Liver (tissue), 9 donors: Measurements from ENCODE around the gene RBM38. TPM values are rescaled to one million over a fixed set of nuclear protein-coding genes. Genes with fewer than 3 reads are reported as not detected.
A peak's percentile ranks its signal among the peaks of the same experiment; 100 is the strongest.

Source experiments
- DNase-seq: peaks from one replicate; pipeline ENCODE4 v3.0.0-alpha.2; 2017; ENCODE audit warnings: low spot score
- H3K27ac ChIP-seq, 2 donors: one replicate each; pipeline ENCODE4 v1.7.0; 2013; ENCODE audit warnings: inconsistent platforms in 2 of 2, low read length in 2 of 2, control low read depth in 1 of 2, low read depth in 1 of 2, mild to moderate bottlenecking in 1 of 2
- H3K27me3 ChIP-seq, 4 donors: one replicate each; pipeline versions ENCODE4 v1.6.1 to v1.7.0; 2013; ENCODE audit warnings: low read length in 3 of 4, inconsistent platforms in 1 of 4, mild to moderate bottlenecking in 1 of 4, moderate library complexity in 1 of 4; ENCODE audit not compliant: control insufficient read depth in 4 of 4, insufficient read depth in 4 of 4
- H3K36me3 ChIP-seq, 4 donors: one replicate each; pipeline versions ENCODE4 v1.6.1 to v1.7.0; 2013; ENCODE audit warnings: low read length in 3 of 4, mild to moderate bottlenecking in 3 of 4, low read depth in 1 of 4, moderate library complexity in 1 of 4; ENCODE audit not compliant: control insufficient read depth in 4 of 4, insufficient read depth in 3 of 4
- H3K4me1 ChIP-seq, 4 donors: one replicate each; pipeline versions ENCODE4 v1.6.1 to v1.7.0; 2013; ENCODE audit warnings: low read length in 3 of 4, mild to moderate bottlenecking in 3 of 4, moderate library complexity in 1 of 4; ENCODE audit not compliant: control insufficient read depth in 4 of 4, insufficient read depth in 4 of 4
- H3K4me3 ChIP-seq, 3 donors: one replicate each; pipeline versions ENCODE4 v1.6.1 to v1.7.0; 2013; ENCODE audit warnings: low read length in 3 of 3, control low read depth in 1 of 3, low read depth in 1 of 3, mild to moderate bottlenecking in 1 of 3
- H3K9ac ChIP-seq, 2 donors: one replicate each; pipeline ENCODE4 v1.7.0; 2013; ENCODE audit warnings: low read length in 2 of 2, mild to moderate bottlenecking in 2 of 2, moderate library complexity in 2 of 2, control low read depth in 1 of 2, low read depth in 1 of 2
- H3K9me3 ChIP-seq, 4 donors: one replicate each; pipeline versions ENCODE4 v1.6.1 to v1.7.0; 2013; ENCODE audit warnings: low read length in 3 of 4; ENCODE audit not compliant: control insufficient read depth in 4 of 4
- CTCF ChIP-seq: fragments of 150-350 bp; IDR thresholded peaks from 2 replicates; pipeline ENCODE4 v1.5.1; 2017; ENCODE audit warnings: improper control_type of control experiment, low read depth, low read length; ENCODE audit not compliant: missing input control
- EGR1 ChIP-seq, 2 donors: IDR thresholded peaks; 2 replicates each; pipeline ENCODE4 v1.6.1; 2016 to 2018; ENCODE audit warnings: antibody characterized with exemption in 2 of 2, low read depth in 2 of 2
- FOXA2 ChIP-seq: IDR thresholded peaks from 2 replicates; pipeline ENCODE4 v1.6.1; 2016; ENCODE audit warnings: antibody characterized with exemption
- GABPA ChIP-seq, 2 donors: IDR thresholded peaks in 1 of 2; conservative IDR thresholded peaks in 1 of 2; 2 replicates each; pipeline ENCODE4 v1.6.1; 2016; ENCODE audit warnings: antibody characterized with exemption in 2 of 2, mild to moderate bottlenecking in 1 of 2, moderate library complexity in 1 of 2
- HNF4A ChIP-seq, 2 donors: conservative IDR thresholded peaks; 2 replicates each; pipeline ENCODE4 v1.6.1; 2016; ENCODE audit warnings: antibody characterized with exemption in 2 of 2, mild to moderate bottlenecking in 2 of 2
- HNF4G ChIP-seq: IDR thresholded peaks from 2 replicates; pipeline ENCODE4 v1.6.1; 2016; ENCODE audit warnings: antibody characterized with exemption
- JUND ChIP-seq, 2 donors: IDR thresholded peaks; 2 replicates each; pipeline ENCODE4 v1.6.1; 2016; ENCODE audit warnings: antibody characterized with exemption in 2 of 2
- MAX ChIP-seq: IDR thresholded peaks from 2 replicates; pipeline ENCODE4 v1.6.1; 2016; ENCODE audit warnings: antibody characterized with exemption
- REST ChIP-seq: IDR thresholded peaks from 2 replicates; pipeline ENCODE4 v1.6.1; 2016; ENCODE audit warnings: antibody characterized with exemption, mild to moderate bottlenecking
- RXRA ChIP-seq, 2 donors: IDR thresholded peaks; 2 replicates each; pipeline ENCODE4 v1.6.1; 2017 to 2018; ENCODE audit warnings: antibody characterized with exemption in 2 of 2, mild to moderate bottlenecking in 1 of 2
- SP1 ChIP-seq: IDR thresholded peaks from 2 replicates; pipeline ENCODE4 v1.6.1; 2018; ENCODE audit warnings: antibody characterized with exemption, mild to moderate bottlenecking
- TAF1 ChIP-seq: conservative IDR thresholded peaks from 2 replicates; pipeline ENCODE4 v1.6.1; 2016; ENCODE audit warnings: antibody characterized with exemption, mild to moderate bottlenecking
- YY1 ChIP-seq: IDR thresholded peaks from 2 replicates; pipeline ENCODE4 v1.6.1; 2016; ENCODE audit warnings: antibody characterized with exemption, mild to moderate bottlenecking
- ZBTB33 ChIP-seq: IDR thresholded peaks from 2 replicates; pipeline ENCODE4 v1.6.1; 2016; ENCODE audit warnings: antibody characterized with exemption
- WGBS: extraction: QIAGEN DNeasy Blood & Tissue Kit; methylation state at CpG from one replicate; pipeline ENCODE4 v1.1.7; 2013; 5-methylcytosine and 5-hydroxymethylcytosine counted together
- polyA plus RNA-seq, 2 donors: library from polyadenylated mRNA; stranded (reverse) in 1 of 2; unstranded in 1 of 2; fragments of 200-250 nt in 1 of 2; fragments of >200 nt in 1 of 2; fragmentation: Nextera tagmentation in 1 of 2; extraction: Ambion mirVana in 1 of 2; gene quantifications; one replicate each; pipeline versions ENCODE4 v1.2.1 to v1.2.3, GENCODE V29; 2013 to 2015
- total RNA-seq, 2 donors: library from RNA; depleted of rRNA; stranded (reverse); fragments of >200 nt; gene quantifications; one replicate each; pipeline ENCODE4 v1.2.3, GENCODE V29; 2014
- donor health status: healthy.
- donor health status: healthy.
- donor health status: healthy.
- donor health status: healthy.
- donor health status: healthy.

Gene RBM38
- total and polyA plus RNA-seq, 4 donors: 1.4 to 258 (median 6.0) TPM

- H3K36me3 ChIP-seq: no peaks in the 10 kb centered on the region
- H3K27me3 ChIP-seq: no peaks in the 10 kb centered on the region
- WGBS: 86% methylated on average over 20 of the region's 20 CpGs
- peak overlapping the region in 1 of 2 donors; percentile 30 for H3K27ac ChIP-seq
- DNase-seq: no peak
- no peaks in the 10 kb centered on the region for H3K9me3 ChIP-seq
- H3K4me3 ChIP-seq: no peak overlapping the region
- no peak for TF ChIP-seq JUND (IDR thresholded peaks at IDR 0.05)
- no peak for TF ChIP-seq HNF4G
- TF ChIP-seq GABPA (IDR thresholded peaks at IDR 0.05 in 1 of 2, conservative IDR thresholded peaks at IDR 0.05 in 1 of 2): no peak
- no peak for TF ChIP-seq ZBTB33
- no peak for TF ChIP-seq SP1
- TF ChIP-seq MAX: no peak
- TF ChIP-seq CTCF: no peak
- no peak for TF ChIP-seq TAF1
- no peak for TF ChIP-seq EGR1 (IDR thresholded peaks at IDR 0.05; ENCODE audit: low read depth in 2 of 2)
- no peak for TF ChIP-seq FOXA2
- TF ChIP-seq YY1: no peak
- no peak for TF ChIP-seq RXRA (IDR thresholded peaks at IDR 0.05)
- no peak for TF ChIP-seq HNF4A (conservative IDR thresholded peaks at IDR 0.05)
- peaks cover 0 to 27% (median 14%) of the 10 kb centered on the region in 4 donors for H3K4me1 ChIP-seq
- no peak overlapping the region for H3K9ac ChIP-seq
Observed at GRCh38 chr20:57420571-57421252, 29.5 kb downstream of the RBM38 start.

- Histone ChIP-seq H3K4me3 (no peak overlapping the region), H3K27me3 (no peaks in the 10 kb centered on the region), H3K4me1 (peaks cover 0 to 27% (median 14%) of the 10 kb centered on the region in 4 donors), H3K9me3 (no peaks in the 10 kb centered on the region), H3K36me3 (no peaks in the 10 kb centered on the region), H3K27ac (no peak overlapping the region), H3K9ac (no peak overlapping the region)
- no peak for TF ChIP-seq REST
- TF ChIP-seq SP1: no peak
- TF ChIP-seq HNF4A (conservative IDR thresholded peaks at IDR 0.05): no peak
- TF ChIP-seq HNF4G: no peak
- no peak for TF ChIP-seq TAF1
- no peak for TF ChIP-seq RXRA (IDR thresholded peaks at IDR 0.05)
- WGBS: 92% methylated on average over 26 of the region's 26 CpGs
- no peak for DNase-seq
Observed at GRCh38 chr20:57421253-57422220, 30.3 kb downstream of the RBM38 start.
